ENCODE results near the gene FAM50A.

DNA sequence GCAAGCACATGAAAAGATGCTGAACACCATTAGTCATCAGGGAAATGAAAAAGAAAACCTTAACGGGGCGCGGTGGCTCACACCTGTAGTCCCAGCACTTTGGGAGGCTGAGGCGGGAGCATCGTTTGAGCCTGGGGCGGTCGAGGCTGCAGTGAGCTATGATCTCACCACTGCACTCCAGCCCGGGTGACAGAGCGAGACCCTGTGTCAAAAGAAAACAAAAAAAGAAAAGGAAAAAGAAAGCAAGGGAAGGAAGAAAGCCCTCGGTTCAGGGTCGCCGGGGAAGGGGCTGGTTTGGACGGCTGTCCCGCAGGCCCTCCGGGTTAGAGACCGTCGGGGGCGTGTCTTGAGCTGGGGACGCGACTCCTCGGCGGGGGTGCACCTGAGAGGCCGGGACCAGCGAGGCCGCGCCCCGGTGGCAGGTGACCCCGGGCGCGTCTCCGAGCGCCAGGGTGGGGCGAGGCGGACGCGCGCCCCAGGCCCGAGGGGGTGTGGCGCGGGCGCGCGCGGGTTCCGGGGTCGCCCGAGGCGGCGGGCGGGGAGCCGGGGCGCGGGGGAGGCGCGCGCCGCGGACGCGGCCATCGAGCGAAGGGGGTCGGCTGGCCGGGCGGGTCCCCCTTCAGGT, 13.7 kb downstream of the FAM50A start:
- TF ChIP-seq SIN3A (IDR thresholded peaks at IDR 0.05; ENCODE audit: borderline replicate concordance, insufficient read depth, low read length) (no peak), TAF1 (IDR thresholded peaks at IDR 0.05; ENCODE audit: borderline replicate concordance, insufficient read depth, low read length) (no peak), POLR2AphosphoS5 (IDR thresholded peaks at IDR 0.05; ENCODE audit: low read depth, low read length) (no peak), FOXP2 (optimal IDR thresholded peaks at IDR 0.05; ENCODE audit: borderline replicate concordance, extremely low read depth, extremely low read length, insufficient read depth) (no peak)
- TF ChIP-seq, protein P1, sequence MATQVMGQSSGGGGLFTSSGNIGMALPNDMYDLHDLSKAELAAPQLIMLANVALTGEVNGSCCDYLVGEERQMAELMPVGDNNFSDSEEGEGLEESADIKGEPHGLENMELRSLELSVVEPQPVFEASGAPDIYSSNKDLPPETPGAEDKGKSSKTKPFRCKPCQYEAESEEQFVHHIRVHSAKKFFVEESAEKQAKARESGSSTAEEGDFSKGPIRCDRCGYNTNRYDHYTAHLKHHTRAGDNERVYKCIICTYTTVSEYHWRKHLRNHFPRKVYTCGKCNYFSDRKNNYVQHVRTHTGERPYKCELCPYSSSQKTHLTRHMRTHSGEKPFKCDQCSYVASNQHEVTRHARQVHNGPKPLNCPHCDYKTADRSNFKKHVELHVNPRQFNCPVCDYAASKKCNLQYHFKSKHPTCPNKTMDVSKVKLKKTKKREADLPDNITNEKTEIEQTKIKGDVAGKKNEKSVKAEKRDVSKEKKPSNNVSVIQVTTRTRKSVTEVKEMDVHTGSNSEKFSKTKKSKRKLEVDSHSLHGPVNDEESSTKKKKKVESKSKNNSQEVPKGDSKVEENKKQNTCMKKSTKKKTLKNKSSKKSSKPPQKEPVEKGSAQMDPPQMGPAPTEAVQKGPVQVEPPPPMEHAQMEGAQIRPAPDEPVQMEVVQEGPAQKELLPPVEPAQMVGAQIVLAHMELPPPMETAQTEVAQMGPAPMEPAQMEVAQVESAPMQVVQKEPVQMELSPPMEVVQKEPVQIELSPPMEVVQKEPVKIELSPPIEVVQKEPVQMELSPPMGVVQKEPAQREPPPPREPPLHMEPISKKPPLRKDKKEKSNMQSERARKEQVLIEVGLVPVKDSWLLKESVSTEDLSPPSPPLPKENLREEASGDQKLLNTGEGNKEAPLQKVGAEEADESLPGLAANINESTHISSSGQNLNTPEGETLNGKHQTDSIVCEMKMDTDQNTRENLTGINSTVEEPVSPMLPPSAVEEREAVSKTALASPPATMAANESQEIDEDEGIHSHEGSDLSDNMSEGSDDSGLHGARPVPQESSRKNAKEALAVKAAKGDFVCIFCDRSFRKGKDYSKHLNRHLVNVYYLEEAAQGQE (IDR thresholded peaks at IDR 0.05; ENCODE audit: insufficient read depth in 1 of 2, low read depth in 2 of 2, low read length in 2 of 2) = no peak
